ENCODE results near the gene ZNF620.
A peak's percentile ranks its signal among the peaks of the same experiment; 100 is the strongest.
"Not testable (repeated sequence)": the region's sequence is repeated elsewhere in the genome, so short reads cannot be mapped to it uniquely, and the experiment has no call there.

Gene ZNF620

GRCh38 chr3:40505599-40506462 is at the start of gene ZNF620:
Gene ZNF620, plus strand, starts transcription at chr3:40506039. Its CDS starts 314 bp downstream, at chr3:40506353.
- DNase-seq, result peak; percentile 74 to 82
- TF ChIP-seq GATA1 (IDR thresholded peaks at IDR 0.05; ENCODE audit: low read depth, low read length) (no peak), POLR2A (IDR thresholded peaks at IDR 0.05; ENCODE audit: low read length) (peak; percentile 71)

DNA sequence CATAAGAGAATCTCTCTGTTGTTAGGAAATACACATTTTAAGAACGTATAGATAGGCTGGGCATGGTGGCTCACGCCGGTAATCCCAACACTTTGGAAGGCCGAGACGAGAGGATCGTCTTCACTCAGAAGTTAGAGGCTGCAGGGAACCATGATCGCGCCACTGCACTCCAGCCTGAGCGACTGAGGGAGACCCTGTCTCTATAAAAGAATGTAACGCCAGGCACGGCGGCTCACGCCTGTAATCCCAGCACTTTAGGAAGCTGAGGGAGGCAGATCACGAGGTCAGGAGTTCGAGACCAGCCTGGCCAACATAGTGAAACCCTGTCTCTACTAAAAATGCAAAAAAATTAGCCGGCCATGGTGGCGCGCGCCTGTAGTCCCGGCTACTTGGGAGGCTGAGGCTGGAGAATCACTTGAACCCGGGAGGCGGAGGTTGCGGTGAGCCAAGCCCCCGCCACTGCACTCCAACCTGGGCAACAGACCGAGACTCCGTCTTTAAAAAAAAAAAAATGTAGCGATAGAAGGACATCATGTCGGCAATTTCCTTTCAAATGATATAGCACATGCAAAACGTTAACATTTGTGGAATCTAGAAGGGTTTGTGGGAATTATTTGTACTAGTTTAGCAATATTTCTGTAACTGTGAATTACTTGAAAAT is 49.4 kb upstream of the ZNF620 start:
- no peak for DNase-seq
- TF ChIP-seq GATA1 (IDR thresholded peaks at IDR 0.05; ENCODE audit: low read depth, low read length) (no peak), POLR2A (IDR thresholded peaks at IDR 0.05; ENCODE audit: low read length) (no peak)

DNA sequence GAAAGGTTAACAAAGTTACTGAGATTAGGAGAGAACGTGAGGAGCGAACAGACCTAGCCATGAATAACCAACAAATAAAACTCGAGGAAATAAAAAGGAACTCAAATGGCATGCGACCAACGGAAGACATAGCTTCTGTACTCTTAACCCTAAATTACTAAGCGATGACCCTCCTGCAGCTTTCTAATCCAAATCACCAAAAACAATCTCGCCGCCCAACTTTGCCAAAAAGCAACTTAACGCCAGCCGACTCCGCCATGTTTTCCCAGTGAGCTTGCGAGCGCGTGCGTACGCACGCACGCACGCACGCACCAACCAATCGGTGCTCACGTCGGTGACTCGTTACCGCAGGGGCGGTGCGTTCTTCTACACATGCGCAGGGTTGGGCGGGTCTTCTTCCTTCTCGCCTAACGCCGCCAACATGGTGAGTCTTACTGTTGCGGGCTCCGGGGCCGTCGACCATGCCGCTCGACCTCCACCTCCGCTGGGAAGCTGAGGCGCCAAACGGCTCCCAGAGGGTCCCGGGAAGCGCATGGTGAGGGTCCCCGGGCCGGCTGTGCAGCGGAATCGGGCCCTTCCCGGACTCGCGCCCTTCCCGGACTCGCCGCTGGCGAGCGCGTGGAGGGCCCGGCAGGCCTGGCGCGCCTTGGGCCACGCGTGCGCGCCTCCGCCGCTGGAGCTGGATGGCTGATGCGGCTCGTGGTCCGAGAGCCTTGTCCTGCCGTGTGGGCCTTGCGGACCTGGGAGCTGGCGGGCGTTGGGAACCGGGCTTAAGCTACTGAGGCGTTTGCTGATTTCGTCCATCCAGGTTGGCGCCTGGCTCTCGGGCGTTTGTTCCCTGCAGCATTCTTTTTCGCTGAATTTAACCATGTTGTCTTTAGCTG is 48.7 kb upstream of the ZNF620 start, which contains the start of gene RPL14:
RPL14 (plus strand) TSS at position 400 of the 884 bp plus-strand sequence; CDS start at position 533, 133 bp downstream.
- TF ChIP-seq POLR2A (IDR thresholded peaks at IDR 0.05; ENCODE audit: low read length) (peak; percentile 99), GATA1 (IDR thresholded peaks at IDR 0.05; ENCODE audit: low read depth, low read length) (no peak)
- DNase-seq, result peak; percentile 98

GRCh38 chr3:40458473-40458872 is 47.4 kb upstream of the ZNF620 start:
- no peak for DNase-seq
- no peak for TF ChIP-seq GATA1 (IDR thresholded peaks at IDR 0.05; ENCODE audit: low read depth, low read length)

DNA sequence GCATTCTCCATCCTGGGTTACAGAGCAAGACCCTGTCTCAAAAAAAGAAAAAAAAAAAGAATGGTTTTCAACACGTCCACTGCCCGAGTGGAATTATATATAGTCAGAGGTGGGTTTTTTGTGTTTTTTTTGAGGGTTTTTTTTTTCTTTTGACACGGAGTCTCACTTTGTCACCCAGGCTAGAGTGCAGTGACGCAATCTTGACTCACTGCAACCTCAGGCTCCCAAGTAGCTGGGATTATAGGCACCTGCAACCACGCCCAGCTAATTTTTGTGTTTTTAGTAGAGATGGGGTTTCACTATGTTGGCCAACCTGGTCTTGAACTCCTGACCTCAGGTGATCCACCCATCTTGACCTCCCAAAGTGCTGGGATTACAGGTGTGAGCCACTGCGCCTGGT is 45.4 kb upstream of the ZNF620 start:
- DNase-seq, result not testable (repeated sequence)

DNA sequence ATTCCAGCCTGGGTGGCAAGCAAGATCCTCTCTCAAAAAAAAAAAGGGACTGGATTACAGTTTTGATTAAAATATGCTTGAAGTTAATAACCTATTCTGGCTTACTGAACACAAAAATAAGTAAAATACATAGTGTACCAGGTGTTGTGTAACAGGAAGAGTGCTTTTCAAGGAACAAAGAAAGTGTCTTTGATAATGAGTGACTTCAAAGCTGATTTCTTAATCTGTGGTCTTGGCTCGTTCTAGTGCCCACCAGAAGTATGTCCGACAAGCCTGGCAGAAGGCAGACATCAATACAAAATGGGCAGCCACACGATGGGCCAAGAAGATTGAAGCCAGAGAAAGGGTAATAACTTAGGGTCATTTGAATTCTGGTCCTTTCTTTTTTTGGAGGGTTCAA is 44.7 kb upstream of the ZNF620 start:
- TF ChIP-seq POLR2A (IDR thresholded peaks at IDR 0.05; ENCODE audit: low read length) (no peak), GATA1 (IDR thresholded peaks at IDR 0.05; ENCODE audit: low read depth, low read length) (no peak)

DNA sequence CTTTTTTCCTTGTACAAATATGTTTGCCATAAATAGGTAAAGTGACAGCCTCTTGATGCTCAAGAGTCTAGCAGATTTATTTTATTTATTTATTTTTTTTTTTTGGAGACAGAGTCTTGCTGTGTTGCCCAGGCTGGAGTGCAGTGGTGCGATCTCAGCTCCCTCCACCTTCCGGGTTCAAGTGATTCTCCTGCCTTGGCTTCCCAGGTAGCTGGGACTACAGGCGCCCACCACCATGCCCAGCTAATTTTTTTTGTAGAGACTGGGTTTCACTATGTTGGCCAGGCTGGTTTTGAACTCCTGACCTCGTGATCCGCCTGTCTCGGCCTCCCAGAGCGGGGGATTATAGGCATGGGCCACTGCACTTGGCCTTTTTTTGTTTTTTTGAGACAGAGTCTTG is 43.0 kb upstream of the ZNF620 start:
- not testable (repeated sequence) for DNase-seq

More for the DNA sequence above, 44.7 kb upstream of the ZNF620 start:
- DNase-seq, result no peak

GRCh38 chr3:40463579-40463978 is 42.3 kb upstream of the ZNF620 start:
- DNase-seq, result no peak
- TF ChIP-seq GATA1 (IDR thresholded peaks at IDR 0.05; ENCODE audit: low read depth, low read length) (no peak), POLR2A (IDR thresholded peaks at IDR 0.05; ENCODE audit: low read length) (no peak)

DNA sequence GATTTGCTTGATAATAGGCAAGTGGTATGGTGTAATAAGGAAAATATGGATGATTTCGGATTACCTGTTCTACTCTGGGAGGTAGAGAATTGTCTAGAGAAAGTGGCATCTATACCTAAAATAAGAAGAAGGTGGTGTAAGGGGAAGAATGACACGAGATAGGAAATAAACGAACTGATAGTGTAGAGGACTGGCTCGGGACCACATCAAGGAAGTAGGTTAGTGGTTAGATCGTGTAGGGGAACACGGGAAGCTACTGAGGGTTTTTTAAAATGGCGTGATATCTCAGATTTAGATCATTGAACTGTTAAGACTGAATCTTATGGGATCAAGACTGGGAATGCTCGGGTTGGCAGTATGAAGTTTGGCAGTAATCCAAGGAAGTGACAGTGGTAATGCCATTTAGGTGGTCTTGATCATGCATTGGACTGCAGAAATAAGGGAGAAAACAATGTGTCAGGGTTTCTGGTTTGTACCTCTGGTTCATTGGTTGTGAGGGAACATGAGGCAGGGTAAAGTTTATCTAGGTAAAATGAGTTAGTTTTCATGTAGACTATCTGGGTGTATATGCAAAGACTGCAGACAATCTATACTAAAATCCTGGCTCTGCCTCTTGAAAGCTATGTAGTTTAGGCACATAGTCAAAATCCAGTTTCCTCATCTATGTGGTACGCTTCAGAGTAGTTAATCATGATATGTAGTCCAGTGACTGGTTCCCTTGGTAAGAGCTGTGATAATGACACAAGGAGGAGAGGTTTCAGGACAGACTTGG is 41.3 kb upstream of the ZNF620 start:
- no peak for DNase-seq
- TF ChIP-seq POLR2A (IDR thresholded peaks at IDR 0.05; ENCODE audit: low read length), result peak; percentile 48
- no peak for TF ChIP-seq GATA1 (IDR thresholded peaks at IDR 0.05; ENCODE audit: low read depth, low read length)

GRCh38 chr3:40465111-40465407 is 40.8 kb upstream of the ZNF620 start:
- DNase-seq, result no peak
- no peak for TF ChIP-seq GATA1 (IDR thresholded peaks at IDR 0.05; ENCODE audit: low read depth, low read length)
- TF ChIP-seq POLR2A (IDR thresholded peaks at IDR 0.05; ENCODE audit: low read length), result no peak

DNA sequence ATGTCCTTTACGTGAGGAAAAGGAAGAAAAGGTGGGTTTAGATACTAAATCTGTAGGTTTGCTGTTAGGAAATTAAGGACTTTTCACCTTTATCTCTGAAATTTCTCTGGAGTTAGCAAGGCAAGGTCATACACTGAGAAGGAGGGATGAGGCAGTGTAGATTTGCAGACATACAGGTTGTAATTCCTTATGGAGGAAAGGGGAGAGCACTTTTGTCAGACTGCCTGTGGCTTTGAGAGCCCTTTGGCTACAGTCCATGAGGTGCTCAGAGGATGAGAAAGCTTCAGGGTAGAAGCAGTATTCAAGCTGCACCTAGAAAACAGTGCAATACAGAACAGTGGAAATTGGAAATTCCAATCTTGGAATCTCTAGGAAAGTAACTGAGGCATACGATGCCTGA is 40.4 kb upstream of the ZNF620 start:
- DNase-seq, result no peak
- no peak for TF ChIP-seq GATA1 (IDR thresholded peaks at IDR 0.05; ENCODE audit: low read depth, low read length)
- no peak for TF ChIP-seq POLR2A (IDR thresholded peaks at IDR 0.05; ENCODE audit: low read length)

DNA sequence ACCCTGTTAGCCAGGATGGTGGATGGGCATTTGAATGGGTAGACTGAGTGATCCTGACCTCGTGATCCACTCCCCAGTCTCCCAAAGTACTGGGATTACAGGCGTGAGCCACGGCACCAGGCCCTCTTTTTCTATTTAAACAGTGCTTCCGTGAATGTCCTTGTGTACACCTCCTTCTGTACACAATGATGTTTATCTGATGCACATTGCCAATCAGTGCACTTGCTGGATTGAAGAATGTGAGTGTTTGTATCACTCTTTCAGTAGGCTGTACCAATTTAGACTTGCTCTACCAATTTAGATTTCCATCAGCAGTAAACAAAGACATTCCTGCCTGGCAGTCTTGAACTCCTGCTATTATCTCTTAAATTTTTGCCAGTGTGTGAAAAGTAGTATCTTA is 37.8 kb upstream of the ZNF620 start:
- DNase-seq, result no peak
- TF ChIP-seq POLR2A (IDR thresholded peaks at IDR 0.05; ENCODE audit: low read length) (no peak), GATA1 (IDR thresholded peaks at IDR 0.05; ENCODE audit: low read depth, low read length) (no peak)

DNA sequence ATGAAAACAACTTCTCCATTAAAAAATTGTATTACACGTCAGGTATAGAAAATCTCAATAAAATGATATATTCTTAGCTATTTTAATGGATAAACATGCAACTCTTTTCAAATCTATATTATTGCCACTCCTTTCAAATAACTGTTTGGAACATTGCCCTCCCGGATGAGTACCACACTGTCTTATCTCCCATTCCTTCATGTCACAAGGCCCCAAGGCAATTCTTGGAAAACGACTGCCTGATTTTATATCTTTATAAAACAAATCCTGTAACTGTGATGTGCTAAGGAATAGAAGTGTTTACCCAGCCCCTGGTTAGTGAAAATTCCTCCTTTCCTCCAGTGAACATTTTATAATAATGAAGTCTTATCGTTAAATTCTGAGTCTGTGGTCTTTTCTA is 35.1 kb upstream of the ZNF620 start:
- TF ChIP-seq GATA1 (IDR thresholded peaks at IDR 0.05; ENCODE audit: low read depth, low read length) (no peak), POLR2A (IDR thresholded peaks at IDR 0.05; ENCODE audit: low read length) (no peak)
- DNase-seq, result peak; percentile 60 to 74

Data from erythroblast (primary cell).